Liver (tissue), 3 donors: Measurements from ENCODE around the gene CRK.

Experiments used
- CTCF ChIP-seq: fragments of 150-350 bp; IDR thresholded peaks from 2 replicates; pipeline ENCODE4 v1.5.1; 2017; ENCODE audit warnings: improper control_type of control experiment, low read depth, low read length; ENCODE audit not compliant: missing input control
- GABPA ChIP-seq, 2 donors: IDR thresholded peaks in 1 of 2; conservative IDR thresholded peaks in 1 of 2; 2 replicates each; pipeline ENCODE4 v1.6.1; 2016; ENCODE audit warnings: antibody characterized with exemption in 2 of 2, mild to moderate bottlenecking in 1 of 2, moderate library complexity in 1 of 2
- HNF4A ChIP-seq, 2 donors: conservative IDR thresholded peaks; 2 replicates each; pipeline ENCODE4 v1.6.1; 2016; ENCODE audit warnings: antibody characterized with exemption in 2 of 2, mild to moderate bottlenecking in 2 of 2
- JUND ChIP-seq, 2 donors: IDR thresholded peaks; 2 replicates each; pipeline ENCODE4 v1.6.1; 2016; ENCODE audit warnings: antibody characterized with exemption in 2 of 2
- REST ChIP-seq: IDR thresholded peaks from 2 replicates; pipeline ENCODE4 v1.6.1; 2016; ENCODE audit warnings: antibody characterized with exemption, mild to moderate bottlenecking
- SP1 ChIP-seq: IDR thresholded peaks from 2 replicates; pipeline ENCODE4 v1.6.1; 2018; ENCODE audit warnings: antibody characterized with exemption, mild to moderate bottlenecking
- TAF1 ChIP-seq: conservative IDR thresholded peaks from 2 replicates; pipeline ENCODE4 v1.6.1; 2016; ENCODE audit warnings: antibody characterized with exemption, mild to moderate bottlenecking
- ZBTB33 ChIP-seq: IDR thresholded peaks from 2 replicates; pipeline ENCODE4 v1.6.1; 2016; ENCODE audit warnings: antibody characterized with exemption
- donor health status: healthy.
- donor health status: healthy.

GRCh38 chr17:1447052-1447451 lies 9.0 kb downstream of the CRK start:
- TF ChIP-seq CTCF (no peak), REST (no peak), TAF1 (no peak), SP1 (no peak), JUND (IDR thresholded peaks at IDR 0.05) (no peak), HNF4A (conservative IDR thresholded peaks at IDR 0.05) (no peak), GABPA (IDR thresholded peaks at IDR 0.05 in 1 of 2, conservative IDR thresholded peaks at IDR 0.05 in 1 of 2) (no peak), ZBTB33 (no peak)
